ACHN (cell line): ENCODE data around the gene CSGALNACT2.

ENCODE experiments used
- DNase-seq: peaks from one replicate; pipeline ENCODE4 v3.0.0-alpha.2; 2015
- in situ Hi-C: cut with HindIII; loops from 2 replicates; pipeline ENCODE4 v1.10.0; 2017; ENCODE audit warnings: low sequenced_read_pairs, low pct_ligation_motif_present, low pct_unique_long_range_greater_than_20kb

Gene CSGALNACT2

GRCh38 chr10:43111101-43111500 is 27.1 kb upstream of the CSGALNACT2 start:
- in situ Hi-C loops: no loop called here
- DNase-seq: no peak

- DNase-seq: no peak
- in situ Hi-C loops: no loop called here
These were observed 26.2 kb upstream of the CSGALNACT2 start for GRCh38 chr10:43111921-43112607.

GRCh38 chr10:43112608-43112961 is 25.7 kb upstream of the CSGALNACT2 start:
- in situ Hi-C loops: no loop called here
- DNase-seq: no peak

GRCh38 chr10:43113201-43114087 is 24.8 kb upstream of the CSGALNACT2 start:
- no peak for DNase-seq
- in situ Hi-C loops: no loop called here

- in situ Hi-C loops: no loop called here
- DNase-seq: no peak
These were observed 24.0 kb upstream of the CSGALNACT2 start for GRCh38 chr10:43114088-43114742.

- DNase-seq: no peak
- in situ Hi-C loops: no loop called here
These were observed 23.3 kb upstream of the CSGALNACT2 start for GRCh38 chr10:43114743-43115611.

GRCh38 chr10:43115881-43116595 is 22.2 kb upstream of the CSGALNACT2 start:
- in situ Hi-C loops: no loop called here
- DNase-seq: no peak

GRCh38 chr10:43116596-43116995 is 21.6 kb upstream of the CSGALNACT2 start:
- in situ Hi-C loops: no loop called here
- no peak for DNase-seq

GRCh38 chr10:43117031-43117776 is 21.0 kb upstream of the CSGALNACT2 start:
- DNase-seq: no peak
- in situ Hi-C loops: no loop called here

- in situ Hi-C loops: no loop called here
These were observed 20.3 kb upstream of the CSGALNACT2 start for GRCh38 chr10:43117777-43118583.

GRCh38 chr10:43118631-43119415 is 19.4 kb upstream of the CSGALNACT2 start:
- DNase-seq: no peak

More at GRCh38 chr10:43117777-43118583, 20.3 kb upstream of the CSGALNACT2 start:
- no peak for DNase-seq

GRCh38 chr10:43119416-43120115 is 18.7 kb upstream of the CSGALNACT2 start:
- DNase-seq: no peak
- in situ Hi-C loops: no loop called here

More at GRCh38 chr10:43118631-43119415, 19.4 kb upstream of the CSGALNACT2 start:
- in situ Hi-C loops: no loop called here

- in situ Hi-C loops: no loop called here
- DNase-seq: no peak
These were observed 17.9 kb upstream of the CSGALNACT2 start for GRCh38 chr10:43120116-43120928.

- no peak for DNase-seq
- in situ Hi-C loops: no loop called here
These were observed 17.3 kb upstream of the CSGALNACT2 start for GRCh38 chr10:43120929-43121314.
